T-helper 9 cell (primary cell): Measurements from ENCODE around the gene CES1.
"Not testable (repeated sequence)": the region's sequence is repeated elsewhere in the genome, so short reads cannot be mapped to it uniquely, and the experiment has no call there.

Source experiments
- DNase-seq: peaks from one replicate; pipeline ENCODE4 v3.0.0-alpha.2; 2020

The CES1 gene

GRCh38 chr16:55790240-55790639 is 42.7 kb downstream of the CES1 start:
- DNase-seq, result not testable (repeated sequence)

- DNase-seq, result not testable (repeated sequence)
Observed at GRCh38 chr16:55782793-55783091, 50.2 kb downstream of the CES1 start.

GRCh38 chr16:55782091-55782792 is 50.7 kb downstream of the CES1 start:
- DNase-seq, result not testable (repeated sequence)

- not testable (repeated sequence) for DNase-seq
Observed at GRCh38 chr16:55781456-55781855, 51.4 kb downstream of the CES1 start.

- DNase-seq, result not testable (repeated sequence)
Observed at GRCh38 chr16:55780095-55780407, 52.8 kb downstream of the CES1 start.

GRCh38 chr16:55779402-55780094 is 53.3 kb downstream of the CES1 start:
- no peak for DNase-seq

- DNase-seq, result no peak
Observed at GRCh38 chr16:55778757-55779156, 54.1 kb downstream of the CES1 start.

- DNase-seq, result no peak
Observed at GRCh38 chr16:55775857-55776256, 57.0 kb downstream of the CES1 start.

GRCh38 chr16:55773859-55774549 is 58.9 kb downstream of the CES1 start:
- no peak for DNase-seq

GRCh38 chr16:55765161-55765560 is 67.7 kb downstream of the CES1 start:
- DNase-seq, result no peak

- no peak for DNase-seq
Observed at GRCh38 chr16:55760310-55761001, 72.4 kb downstream of the CES1 start.

- DNase-seq, result not testable (repeated sequence)
Observed at GRCh38 chr16:55759965-55760309, 73.0 kb downstream of the CES1 start.

- not testable (repeated sequence) for DNase-seq
Observed at GRCh38 chr16:55757595-55758527, 75.0 kb downstream of the CES1 start.

- DNase-seq, result no peak
Observed at GRCh38 chr16:55756963-55757362, 75.9 kb downstream of the CES1 start.

GRCh38 chr16:55754056-55754455 is 78.8 kb downstream of the CES1 start:
- no peak for DNase-seq

GRCh38 chr16:55753145-55753631 is 79.7 kb downstream of the CES1 start:
- DNase-seq, result not testable (repeated sequence)
